WI38 (cell line): ENCODE results near the gene TMEM245.

Experiments used
- H3K4me3 ChIP-seq: 2 replicates; pipeline ENCODE4 v1.5.1; 2011; ENCODE audit warnings: low read depth, mild to moderate bottlenecking, control low read depth, low read length
- TF ChIP-seq, protein P1 (sequence below): IDR thresholded peaks from 2 replicates; pipeline ENCODE4 v1.5.1; 2012; ENCODE audit warnings: low read depth, mild to moderate bottlenecking, control low read depth, low read length

The TMEM245 gene

DNA sequence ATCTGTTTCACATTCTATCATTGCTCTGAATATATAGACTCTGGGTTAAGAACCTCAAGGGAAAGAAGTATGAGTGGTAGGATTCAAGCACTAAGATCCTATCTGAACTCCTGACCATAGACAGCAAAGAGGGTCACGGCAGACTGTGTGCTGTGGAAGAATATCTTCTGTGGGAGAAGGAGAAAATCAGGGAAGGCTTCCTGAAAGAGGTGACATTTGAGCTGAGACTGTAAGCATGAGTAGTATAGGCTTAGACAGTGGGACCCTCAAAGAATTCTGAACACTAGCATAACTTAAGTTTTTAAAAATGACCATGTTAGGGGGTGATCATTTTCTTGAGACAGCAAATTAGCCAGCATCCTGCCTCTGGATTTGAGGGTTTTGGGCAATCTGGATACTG lies 43.4 kb upstream of the TMEM245 start:
- TF ChIP-seq, protein P1, sequence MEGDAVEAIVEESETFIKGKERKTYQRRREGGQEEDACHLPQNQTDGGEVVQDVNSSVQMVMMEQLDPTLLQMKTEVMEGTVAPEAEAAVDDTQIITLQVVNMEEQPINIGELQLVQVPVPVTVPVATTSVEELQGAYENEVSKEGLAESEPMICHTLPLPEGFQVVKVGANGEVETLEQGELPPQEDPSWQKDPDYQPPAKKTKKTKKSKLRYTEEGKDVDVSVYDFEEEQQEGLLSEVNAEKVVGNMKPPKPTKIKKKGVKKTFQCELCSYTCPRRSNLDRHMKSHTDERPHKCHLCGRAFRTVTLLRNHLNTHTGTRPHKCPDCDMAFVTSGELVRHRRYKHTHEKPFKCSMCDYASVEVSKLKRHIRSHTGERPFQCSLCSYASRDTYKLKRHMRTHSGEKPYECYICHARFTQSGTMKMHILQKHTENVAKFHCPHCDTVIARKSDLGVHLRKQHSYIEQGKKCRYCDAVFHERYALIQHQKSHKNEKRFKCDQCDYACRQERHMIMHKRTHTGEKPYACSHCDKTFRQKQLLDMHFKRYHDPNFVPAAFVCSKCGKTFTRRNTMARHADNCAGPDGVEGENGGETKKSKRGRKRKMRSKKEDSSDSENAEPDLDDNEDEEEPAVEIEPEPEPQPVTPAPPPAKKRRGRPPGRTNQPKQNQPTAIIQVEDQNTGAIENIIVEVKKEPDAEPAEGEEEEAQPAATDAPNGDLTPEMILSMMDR: no peak
- H3K4me3 ChIP-seq: no peak overlapping the region

- H3K4me3 ChIP-seq: no peak overlapping the region
- TF ChIP-seq, protein P1: no peak
Measured at GRCh38 chr9:109162677-109163076, 42.9 kb upstream of the TMEM245 start.

DNA sequence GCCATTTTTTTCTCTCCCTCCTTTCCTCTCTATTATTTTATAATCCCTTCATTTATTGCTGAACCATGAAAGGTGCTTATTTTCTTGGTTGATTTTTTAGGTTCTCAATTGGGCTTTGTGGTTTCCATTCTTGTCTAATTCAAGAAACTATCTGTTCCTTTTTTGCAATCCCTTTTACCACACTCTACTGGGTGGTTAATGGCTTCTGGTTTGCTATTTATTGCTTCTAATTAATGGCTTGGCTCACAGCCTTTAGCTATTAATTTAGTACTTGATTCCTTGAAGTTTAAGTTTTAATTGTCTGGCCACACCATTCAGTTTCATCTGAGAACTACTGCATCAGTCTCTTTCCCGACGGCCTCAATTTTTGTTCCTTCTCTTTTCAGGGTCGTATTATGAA lies 41.7 kb upstream of the TMEM245 start:
- TF ChIP-seq, protein P1: no peak
- no peak overlapping the region for H3K4me3 ChIP-seq

GRCh38 chr9:109159583-109159982 lies 39.8 kb upstream of the TMEM245 start:
- TF ChIP-seq, protein P1: no peak
- no peak overlapping the region for H3K4me3 ChIP-seq

DNA sequence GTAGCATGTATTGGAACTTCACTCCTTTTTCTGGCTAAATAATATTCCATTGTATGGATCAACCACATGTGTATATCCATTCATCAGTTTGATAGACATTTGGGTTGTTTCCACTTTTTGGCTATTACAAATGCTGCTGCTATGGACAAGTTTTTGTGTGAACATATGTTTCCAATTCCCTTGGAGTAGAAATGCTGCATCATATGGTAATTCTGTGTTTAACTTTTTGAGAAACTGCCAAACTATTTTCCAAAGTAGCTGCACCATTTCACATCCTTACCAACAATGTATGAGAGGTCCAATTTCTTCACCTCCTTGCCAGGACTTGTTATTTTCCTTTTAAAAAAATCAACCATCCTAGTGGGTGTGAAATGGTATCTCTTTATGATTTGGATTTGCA lies 38.9 kb upstream of the TMEM245 start:
- TF ChIP-seq, protein P1: no peak
- H3K4me3 ChIP-seq: no peak overlapping the region

DNA sequence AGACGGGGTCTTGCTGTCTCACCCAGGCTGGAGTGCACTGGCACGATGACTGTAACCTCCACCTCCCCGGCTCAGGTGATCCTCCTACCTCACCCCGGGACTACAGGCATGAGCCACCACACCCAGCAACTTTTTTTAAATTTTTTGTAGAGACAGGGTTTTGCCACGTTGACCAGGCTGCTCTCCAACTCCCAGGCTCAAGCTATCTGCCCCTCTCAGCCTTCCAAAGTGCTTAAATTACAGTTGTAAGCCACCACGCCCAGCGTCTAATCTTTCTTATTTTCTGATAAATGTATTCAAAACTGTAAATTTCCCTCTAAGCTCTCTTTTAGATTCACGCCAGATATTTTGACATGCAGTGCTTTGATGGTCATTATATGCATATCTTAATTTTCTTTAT lies 37.0 kb upstream of the TMEM245 start:
- no peak overlapping the region for H3K4me3 ChIP-seq
- TF ChIP-seq, protein P1: no peak

- no peak overlapping the region for H3K4me3 ChIP-seq
- TF ChIP-seq, protein P1: no peak
Measured at GRCh38 chr9:109150925-109151545, 31.3 kb upstream of the TMEM245 start.
